Neuron (in vitro differentiated cells): Measurements from ENCODE around the gene GABARAP.
A peak's percentile ranks its signal among the peaks of the same experiment; 100 is the strongest.

Experiments used
- H2AFZ ChIP-seq: one replicate; pipeline ENCODE4 v1.6.1; 2013; ENCODE audit warnings: low read depth, mild to moderate bottlenecking, inconsistent platforms, low read length, moderate library complexity
- H3K27me3 ChIP-seq: one replicate; pipeline ENCODE4 v1.6.1; 2013; ENCODE audit warnings: low read length; ENCODE audit not compliant: insufficient read depth
- H3K36me3 ChIP-seq: one replicate; pipeline ENCODE4 v1.6.1; 2013; ENCODE audit warnings: low read length; ENCODE audit not compliant: insufficient read depth
- H3K4me1 ChIP-seq: one replicate; pipeline ENCODE4 v1.6.1; 2013; ENCODE audit warnings: low read length; ENCODE audit not compliant: insufficient read depth
- H3K4me3 ChIP-seq: 2 replicates; pipeline ENCODE4 v1.5.1; 2013; ENCODE audit warnings: mild to moderate bottlenecking, low read length, moderate library complexity
- H3K9me3 ChIP-seq: one replicate; pipeline ENCODE4 v1.6.1; 2013; ENCODE audit warnings: low read length

Gene GABARAP

DNA sequence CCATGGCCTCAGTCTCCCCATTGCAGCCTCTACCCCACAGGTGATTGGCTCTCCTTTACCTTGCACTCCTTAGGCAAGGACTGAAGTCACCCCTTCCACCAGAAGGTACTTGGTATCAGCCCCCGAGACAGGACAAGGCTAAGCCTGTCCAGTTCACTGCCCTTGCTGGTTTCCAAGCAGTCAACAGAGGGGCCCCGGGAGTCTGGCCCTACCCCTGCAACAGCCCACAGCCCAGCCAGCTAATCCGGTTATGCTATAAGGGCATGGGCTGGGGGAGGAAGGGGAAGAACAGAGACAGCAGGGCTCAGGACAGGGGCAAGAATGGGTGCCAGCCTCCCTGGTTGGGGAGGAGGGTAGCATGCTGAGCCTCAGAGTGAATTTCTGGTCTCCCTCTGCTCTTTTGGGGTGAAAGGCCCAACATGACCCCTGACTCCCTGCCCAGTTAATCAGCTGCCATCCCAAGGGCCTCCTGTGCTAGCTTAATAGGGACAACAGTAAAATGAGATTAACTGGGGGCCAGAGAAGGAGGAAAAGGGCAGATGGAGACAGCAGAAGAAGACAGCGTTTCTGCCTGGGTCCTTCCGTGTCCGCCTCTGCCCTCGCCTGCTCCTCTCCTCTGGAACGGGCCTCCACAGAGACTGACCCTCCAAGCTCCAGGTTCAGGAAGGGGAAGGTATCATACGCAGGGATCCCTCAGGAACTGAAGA lies 33.3 kb downstream of the GABARAP start:
- H3K36me3 ChIP-seq: peaks cover 2% of the 10 kb centered on the region
- no peak overlapping the region for H3K4me3 ChIP-seq
- peaks cover 47% of the 10 kb centered on the region for H3K4me1 ChIP-seq
- no peaks in the 10 kb centered on the region for H3K27me3 ChIP-seq
- H3K9me3 ChIP-seq: no peaks in the 10 kb centered on the region
- H2AFZ ChIP-seq: no peak overlapping the region

DNA sequence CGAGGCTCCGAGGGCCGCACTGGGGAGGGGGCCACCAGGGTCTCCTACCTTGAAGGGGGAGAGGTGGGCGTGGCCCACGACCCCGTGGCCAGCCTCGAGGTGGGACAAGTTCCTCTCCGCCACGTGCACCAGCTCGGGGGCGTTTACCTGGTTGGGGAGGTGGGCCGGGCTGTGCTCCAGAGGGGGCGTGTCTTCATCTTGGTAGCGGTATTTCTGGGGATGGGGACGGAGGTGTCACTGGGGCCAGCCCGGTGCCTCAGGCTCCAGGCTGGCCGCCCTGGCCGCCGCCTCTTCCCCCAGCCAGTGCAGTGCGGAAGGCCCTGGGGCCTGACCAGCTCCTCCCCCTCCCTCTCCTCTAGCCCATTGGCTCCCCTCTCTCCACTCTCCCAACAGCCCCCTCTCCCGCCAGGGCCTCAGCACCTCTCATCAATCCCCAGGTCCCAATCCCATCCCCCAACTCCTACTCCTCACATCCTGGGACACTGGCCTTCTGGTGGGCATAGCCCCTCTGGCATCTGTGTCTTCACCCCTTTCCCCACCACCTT lies 34.1 kb downstream of the GABARAP start:
- no peaks in the 10 kb centered on the region for H3K9me3 ChIP-seq
- H3K4me3 ChIP-seq: no peak overlapping the region
- H3K4me1 ChIP-seq: peaks cover 43% of the 10 kb centered on the region
- H2AFZ ChIP-seq: no peak overlapping the region
- H3K27me3 ChIP-seq: no peaks in the 10 kb centered on the region
- peaks cover 9% of the 10 kb centered on the region for H3K36me3 ChIP-seq

DNA sequence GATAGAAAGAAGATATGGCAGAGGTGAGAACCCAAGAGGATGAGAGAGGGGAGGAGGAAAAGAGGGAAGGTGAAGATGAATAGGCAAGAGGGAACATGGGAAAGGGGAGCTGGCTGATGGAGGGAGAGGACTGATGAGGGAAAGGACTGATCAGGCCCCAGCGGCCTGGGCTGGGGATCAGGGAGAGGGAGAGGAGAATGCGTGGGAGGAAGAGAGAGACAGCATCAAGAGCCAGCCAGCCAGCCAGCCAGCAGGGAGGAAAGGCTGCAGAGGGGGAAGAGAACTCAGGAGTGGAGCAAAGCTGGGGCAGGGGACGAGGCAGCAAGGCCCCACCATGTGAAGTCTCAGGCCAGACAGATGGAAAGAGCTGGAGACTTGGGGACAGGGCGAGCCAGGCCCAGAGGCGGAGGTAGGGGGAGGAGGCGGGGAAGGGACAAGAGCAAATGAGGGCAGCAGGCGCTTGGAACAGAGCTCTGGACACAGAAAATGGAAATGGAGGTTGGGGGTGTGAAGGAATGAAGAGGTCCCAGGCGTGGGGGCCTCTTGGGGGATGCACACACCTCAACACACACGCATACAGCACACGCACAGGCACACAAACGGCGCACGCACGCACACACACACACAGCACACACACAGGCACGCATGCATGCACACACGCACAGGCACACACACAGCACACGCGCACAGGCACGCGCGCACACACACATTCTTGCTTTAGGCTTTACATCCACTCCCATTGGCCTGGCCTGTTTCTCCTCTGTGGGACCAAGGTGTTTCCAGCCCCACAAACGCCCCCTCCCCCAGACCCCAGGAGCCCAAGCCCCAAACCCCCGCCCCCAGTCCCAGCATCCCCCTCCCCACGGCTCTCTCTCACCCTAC lies 34.9 kb downstream of the GABARAP start:
- Histone ChIP-seq H3K4me1 (peaks cover 43% of the 10 kb centered on the region), H3K36me3 (peaks cover 17% of the 10 kb centered on the region), H2AFZ (no peak overlapping the region), H3K9me3 (no peaks in the 10 kb centered on the region), H3K27me3 (no peaks in the 10 kb centered on the region), H3K4me3 (no peak overlapping the region)

DNA sequence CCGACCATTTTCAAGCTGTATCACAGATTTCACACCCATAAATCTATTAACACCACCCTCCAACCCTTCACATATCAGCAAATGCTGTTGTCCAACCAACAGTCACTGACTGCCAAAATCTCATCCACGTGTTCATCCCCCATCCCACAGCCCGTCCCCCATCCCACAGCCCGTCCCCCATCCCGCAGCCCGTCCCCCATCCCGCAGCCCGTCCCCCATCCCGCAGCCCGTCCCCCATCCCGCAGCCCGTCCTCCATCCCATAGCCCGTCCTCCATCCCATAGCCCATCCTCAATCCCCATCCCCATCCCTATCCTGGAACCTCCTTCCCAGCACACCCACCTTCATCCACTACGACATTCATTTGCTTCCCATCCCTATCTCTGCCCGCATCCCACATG lies 36.7 kb downstream of the GABARAP start:
- Histone ChIP-seq H3K4me3 (peak overlapping the region; percentile 33), H3K36me3 (peaks cover 28% of the 10 kb centered on the region), H2AFZ (no peak overlapping the region), H3K27me3 (no peaks in the 10 kb centered on the region), H3K9me3 (no peaks in the 10 kb centered on the region), H3K4me1 (peaks cover 38% of the 10 kb centered on the region)

DNA sequence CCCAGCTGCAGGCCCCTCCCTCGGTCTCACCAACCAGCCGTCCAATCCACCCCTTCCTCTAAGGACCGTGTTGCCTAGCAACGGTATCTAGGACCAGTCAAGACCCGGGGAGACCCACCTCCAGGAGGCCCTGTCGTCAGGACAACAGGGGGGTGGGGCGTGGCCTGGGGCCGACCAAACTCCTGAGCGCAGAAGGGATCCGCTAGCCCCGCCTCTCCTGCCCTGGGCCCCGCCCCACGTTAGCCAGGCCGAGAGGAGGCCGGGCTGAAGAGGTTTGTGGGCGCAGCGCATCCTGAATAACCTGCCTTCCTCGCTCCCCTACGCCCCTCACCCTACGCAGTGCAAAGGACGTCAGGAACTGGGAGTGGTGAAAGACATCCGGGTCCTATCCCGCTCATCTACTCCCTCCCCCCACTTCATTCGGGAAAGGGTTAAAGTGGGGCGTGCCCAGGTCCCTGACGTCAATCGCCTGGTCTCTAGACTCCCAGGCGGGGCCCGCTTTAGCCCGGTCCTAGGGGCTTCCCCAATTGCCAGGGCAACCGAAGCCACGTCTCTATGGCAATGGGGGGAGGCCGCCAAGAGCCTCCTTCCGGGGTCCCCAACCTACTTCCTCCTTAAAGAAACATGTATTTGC lies 37.3 kb downstream of the GABARAP start:
- H2AFZ ChIP-seq: no peak overlapping the region
- H3K36me3 ChIP-seq: peaks cover 28% of the 10 kb centered on the region
- peak overlapping the region; percentile 33 for H3K4me3 ChIP-seq
- no peaks in the 10 kb centered on the region for H3K9me3 ChIP-seq
- peaks cover 38% of the 10 kb centered on the region for H3K4me1 ChIP-seq
- H3K27me3 ChIP-seq: no peaks in the 10 kb centered on the region

DNA sequence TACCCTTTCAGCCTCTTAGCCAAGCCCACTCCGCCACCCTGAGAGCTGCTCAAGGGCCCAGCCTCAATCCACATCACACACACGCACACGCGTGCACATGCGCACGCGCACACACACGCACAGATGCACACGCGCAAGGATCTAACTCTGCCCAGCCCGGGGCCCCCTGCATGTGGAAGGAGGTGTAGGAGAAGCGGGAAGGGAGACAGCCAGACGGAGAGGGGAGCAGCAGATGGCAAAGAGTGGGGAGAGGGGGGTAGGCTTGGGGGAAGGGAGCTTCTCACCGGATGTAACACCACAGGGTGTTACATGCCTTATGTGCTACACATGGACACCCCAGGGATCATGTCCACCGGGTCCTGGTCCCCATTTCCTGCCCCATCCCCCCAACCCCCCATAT lies 37.9 kb downstream of the GABARAP start:
- peaks cover 38% of the 10 kb centered on the region for H3K4me1 ChIP-seq

DNA sequence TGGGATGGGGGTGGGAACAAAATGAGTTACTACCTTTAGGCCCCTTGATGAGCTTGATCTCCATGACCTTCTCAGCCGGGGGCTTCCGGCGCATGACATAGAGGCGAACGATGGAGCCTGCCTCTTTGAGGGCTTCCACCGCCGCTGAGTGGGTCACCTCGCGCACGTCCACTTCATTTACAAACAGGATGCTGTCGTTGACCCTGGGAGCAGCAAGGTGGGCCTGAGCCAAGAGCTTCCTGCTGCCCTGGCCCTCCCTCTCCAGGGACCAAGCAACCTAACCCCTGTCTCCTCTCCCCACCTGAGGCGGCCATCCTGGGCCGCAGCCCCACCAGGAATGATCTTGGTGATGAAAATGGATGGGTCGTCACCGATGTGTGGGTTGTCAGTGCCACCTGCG lies 38.9 kb downstream of the GABARAP start:
- Histone ChIP-seq H2AFZ (no peak overlapping the region), H3K4me1 (peaks cover 32% of the 10 kb centered on the region), H3K9me3 (no peaks in the 10 kb centered on the region), H3K36me3 (peaks cover 28% of the 10 kb centered on the region), H3K4me3 (no peak overlapping the region), H3K27me3 (no peaks in the 10 kb centered on the region)

More for the DNA sequence above, 37.9 kb downstream of the GABARAP start:
- Histone ChIP-seq H3K9me3 (no peaks in the 10 kb centered on the region), H3K27me3 (no peaks in the 10 kb centered on the region), H3K36me3 (peaks cover 28% of the 10 kb centered on the region), H3K4me3 (peak overlapping the region; percentile 33), H2AFZ (no peak overlapping the region)

DNA sequence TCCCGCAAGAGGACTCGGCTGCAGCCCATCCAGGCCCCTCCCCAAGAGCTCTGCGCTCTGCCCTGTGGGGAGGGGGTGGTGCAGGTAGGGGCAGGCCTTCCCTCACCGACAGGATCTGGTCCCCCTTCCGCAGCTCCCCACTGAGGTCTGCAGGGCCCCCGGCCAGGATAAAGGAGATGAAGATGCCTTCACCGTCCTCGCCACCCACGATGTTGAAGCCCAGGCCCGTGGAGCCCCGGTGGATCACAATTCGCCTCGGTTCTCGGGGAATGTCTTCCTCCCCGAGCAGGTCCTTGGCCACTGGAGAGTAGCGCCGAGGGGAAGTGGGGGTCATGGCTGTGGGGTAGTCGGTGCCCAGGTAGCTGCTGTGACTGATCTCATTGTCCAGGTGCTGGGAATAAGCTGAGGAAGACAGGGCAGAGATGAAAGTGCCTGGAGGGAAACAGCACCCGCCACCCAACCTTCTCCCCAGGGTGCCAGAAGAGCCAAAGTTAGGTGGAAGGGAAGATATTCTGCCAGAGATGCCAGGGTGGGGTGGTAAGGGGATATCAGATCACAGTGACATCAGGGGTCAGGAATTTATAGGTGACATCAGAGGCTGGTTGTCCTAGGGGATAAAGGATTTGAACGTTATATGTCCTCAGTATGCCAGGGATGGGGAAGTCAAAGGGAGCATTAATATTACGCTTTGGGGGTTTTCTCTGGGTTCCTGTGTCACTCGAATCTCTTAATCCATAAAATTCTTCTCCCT lies 45.4 kb downstream of the GABARAP start:
- Histone ChIP-seq H3K9me3 (peaks cover 2% of the 10 kb centered on the region), H3K27me3 (no peaks in the 10 kb centered on the region), H3K4me3 (no peak overlapping the region), H2AFZ (no peak overlapping the region), H3K4me1 (no peaks in the 10 kb centered on the region), H3K36me3 (peaks cover 62% of the 10 kb centered on the region)

DNA sequence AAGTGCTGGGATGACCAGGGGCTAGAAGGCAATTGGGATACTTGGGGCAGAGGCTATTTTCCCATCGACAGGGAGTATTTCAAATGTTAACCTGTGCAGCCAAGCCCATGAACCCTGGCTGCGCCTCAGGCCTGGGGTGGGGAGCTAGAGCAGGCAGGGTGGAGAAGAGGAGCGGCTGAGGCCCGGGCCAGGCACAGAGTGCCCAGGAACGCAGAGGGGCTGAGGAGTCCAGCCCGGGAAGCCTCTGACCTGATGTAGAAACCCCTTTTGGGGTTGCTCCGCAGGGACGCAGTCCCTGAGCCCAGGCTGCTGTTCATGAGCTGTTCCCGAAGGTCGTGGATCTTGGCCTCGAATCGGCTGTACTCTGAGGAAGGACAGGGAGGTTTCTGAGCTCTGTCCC lies 46.3 kb downstream of the GABARAP start:
- Histone ChIP-seq H3K9me3 (peaks cover 2% of the 10 kb centered on the region), H3K4me1 (peaks cover 3% of the 10 kb centered on the region), H3K36me3 (peaks cover 62% of the 10 kb centered on the region), H3K4me3 (no peak overlapping the region), H2AFZ (no peak overlapping the region), H3K27me3 (no peaks in the 10 kb centered on the region)

DNA sequence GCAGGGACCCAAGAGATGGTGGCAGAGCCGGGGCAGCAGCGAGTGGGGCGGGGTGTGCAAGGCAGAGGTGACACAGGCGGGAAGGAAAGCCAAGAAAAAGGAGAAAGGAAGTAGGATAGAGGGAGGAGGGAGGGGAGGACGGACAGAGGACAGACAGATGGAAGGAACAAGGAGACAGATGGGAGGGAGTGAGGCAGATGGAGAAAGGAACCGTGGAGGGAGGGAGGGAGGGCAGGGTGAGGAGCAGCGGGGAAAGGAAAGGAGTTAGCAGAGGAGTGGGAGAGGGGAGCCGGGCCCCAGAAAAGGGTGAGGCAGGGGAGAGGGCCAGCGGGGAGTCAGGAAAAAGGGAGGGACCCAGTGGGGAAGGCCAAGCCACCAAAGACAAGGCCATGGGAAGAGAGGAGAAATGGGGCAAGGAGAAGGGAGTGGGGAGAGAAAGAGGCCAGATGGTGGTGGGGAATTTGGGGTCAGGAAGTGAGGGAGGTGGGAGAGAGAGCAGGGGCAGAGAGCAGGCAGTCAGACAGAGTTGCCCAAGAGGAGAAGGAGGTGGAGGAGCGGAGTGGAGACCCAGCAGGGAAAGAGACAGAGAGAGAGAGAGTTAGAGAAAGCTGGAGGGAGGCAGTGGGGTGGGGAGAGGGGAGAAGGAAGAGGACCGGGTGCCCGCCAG lies 49.8 kb downstream of the GABARAP start:
- H3K36me3 ChIP-seq: peaks cover 66% of the 10 kb centered on the region
- no peak overlapping the region for H2AFZ ChIP-seq
- H3K27me3 ChIP-seq: no peaks in the 10 kb centered on the region
- H3K4me1 ChIP-seq: peaks cover 4% of the 10 kb centered on the region
- peaks cover 2% of the 10 kb centered on the region for H3K9me3 ChIP-seq
- H3K4me3 ChIP-seq: no peak overlapping the region

DNA sequence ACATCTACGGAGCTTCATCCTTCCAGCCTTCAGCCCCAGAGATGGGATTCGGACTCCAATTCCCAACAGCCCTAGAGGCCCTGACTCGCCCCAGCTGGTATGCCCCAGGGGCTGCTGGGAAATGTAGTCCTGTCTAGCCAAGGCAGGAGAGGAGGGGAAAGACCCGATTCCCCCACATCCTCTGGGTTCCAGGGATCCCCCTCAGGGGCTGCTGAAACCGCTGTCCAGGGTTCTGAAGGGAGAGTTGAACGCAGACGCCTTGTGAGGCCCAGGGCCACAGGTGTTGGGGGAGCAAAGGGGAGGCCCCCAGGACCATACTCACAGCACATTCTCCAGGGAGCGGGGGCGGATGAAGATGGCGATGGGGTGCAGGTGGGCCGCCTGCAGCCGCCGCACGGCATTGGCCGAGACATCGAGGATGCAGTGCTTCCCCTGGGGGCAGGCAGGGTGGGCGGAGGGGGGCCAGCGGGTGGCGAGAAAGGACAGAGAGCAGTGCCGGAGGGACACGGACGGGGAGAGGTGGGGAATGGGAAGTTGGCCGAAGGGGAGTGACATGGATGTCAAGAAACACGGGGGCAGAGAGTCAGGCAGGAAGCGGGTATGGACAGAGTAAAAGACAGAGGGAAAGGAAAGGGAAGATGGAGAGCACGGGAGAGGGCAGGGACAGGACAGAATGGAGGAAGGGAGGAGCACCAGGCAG lies 50.5 kb downstream of the GABARAP start:
- peaks cover 59% of the 10 kb centered on the region for H3K36me3 ChIP-seq

DNA sequence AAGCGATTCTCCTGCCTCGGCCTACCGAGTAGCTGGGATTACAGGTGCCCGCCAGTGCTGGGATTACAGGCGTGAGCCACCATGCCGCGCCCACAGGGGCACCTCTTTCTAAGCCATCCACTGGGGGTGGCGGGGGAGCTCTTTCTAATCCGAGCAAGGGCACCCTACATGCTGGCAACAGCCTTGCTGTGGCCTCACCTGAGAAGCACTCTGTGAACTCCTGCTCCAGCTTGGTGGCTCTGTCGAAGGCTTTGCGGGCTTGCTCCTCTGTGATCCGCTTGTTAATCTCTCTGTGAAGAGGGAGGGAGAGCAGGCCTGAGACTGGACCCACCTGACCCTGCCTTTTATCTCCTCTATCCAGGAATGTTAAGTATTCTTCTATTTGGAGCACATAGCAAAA lies 51.2 kb downstream of the GABARAP start:
- peaks cover 53% of the 10 kb centered on the region for H3K36me3 ChIP-seq
- H3K4me1 ChIP-seq: peaks cover 4% of the 10 kb centered on the region
- H3K9me3 ChIP-seq: peaks cover 2% of the 10 kb centered on the region
- no peak overlapping the region for H2AFZ ChIP-seq
- H3K4me3 ChIP-seq: no peak overlapping the region
- no peaks in the 10 kb centered on the region for H3K27me3 ChIP-seq

More for the DNA sequence above, 50.5 kb downstream of the GABARAP start:
- Histone ChIP-seq H3K9me3 (peaks cover 2% of the 10 kb centered on the region), H3K4me3 (no peak overlapping the region), H3K4me1 (peaks cover 4% of the 10 kb centered on the region), H2AFZ (no peak overlapping the region), H3K27me3 (no peaks in the 10 kb centered on the region)
